ENCODE results near the gene CLDND1. TPM values are rescaled to one million over a fixed set of nuclear protein-coding genes. Genes with fewer than 3 reads are reported as not detected.

CLDND1 gene
- total RNA-seq, result 100 to 1,000 TPM; 377 to 383 TPM

DNA sequence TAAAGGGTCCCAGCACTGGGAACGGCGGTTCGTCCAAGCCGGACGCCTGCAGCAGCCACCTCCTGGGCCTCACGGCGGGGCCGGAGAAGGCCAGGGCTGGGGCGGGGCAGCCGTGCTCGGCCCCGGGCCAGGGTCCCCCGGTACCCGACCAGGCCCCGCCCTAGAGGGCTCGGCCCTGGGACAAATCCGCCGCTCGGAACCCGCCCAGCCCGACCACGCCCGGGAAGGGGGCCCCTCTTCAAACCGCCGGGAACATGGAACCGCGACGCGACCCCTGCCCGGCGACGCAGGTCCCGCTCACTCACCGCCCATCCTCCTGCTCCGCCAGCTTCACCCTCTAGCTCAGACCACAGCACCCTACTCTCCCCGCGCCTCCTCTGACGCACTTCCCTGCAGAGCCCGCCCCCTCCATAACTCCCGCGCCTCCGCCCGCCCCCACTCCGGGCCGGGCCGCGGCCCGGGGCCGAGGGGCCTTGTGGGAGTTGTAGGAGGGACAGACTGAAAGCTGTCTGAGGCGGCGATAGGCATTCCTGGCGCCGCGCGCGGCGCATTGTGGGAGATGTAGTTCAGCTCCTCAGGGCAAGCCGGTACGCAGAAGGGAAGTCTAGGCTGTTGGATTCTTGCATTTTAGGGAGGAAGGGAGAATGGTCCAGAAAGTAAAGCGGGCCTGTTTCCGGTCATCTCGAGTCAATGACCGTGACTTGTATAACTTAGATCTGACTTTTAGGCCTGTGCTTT is at the start of gene CLDND1:
CLDND1 (minus strand) TSS at position 359 of the 738 bp plus-strand sequence. CDS start 1,478 bp downstream, outside the sequence.

DNA sequence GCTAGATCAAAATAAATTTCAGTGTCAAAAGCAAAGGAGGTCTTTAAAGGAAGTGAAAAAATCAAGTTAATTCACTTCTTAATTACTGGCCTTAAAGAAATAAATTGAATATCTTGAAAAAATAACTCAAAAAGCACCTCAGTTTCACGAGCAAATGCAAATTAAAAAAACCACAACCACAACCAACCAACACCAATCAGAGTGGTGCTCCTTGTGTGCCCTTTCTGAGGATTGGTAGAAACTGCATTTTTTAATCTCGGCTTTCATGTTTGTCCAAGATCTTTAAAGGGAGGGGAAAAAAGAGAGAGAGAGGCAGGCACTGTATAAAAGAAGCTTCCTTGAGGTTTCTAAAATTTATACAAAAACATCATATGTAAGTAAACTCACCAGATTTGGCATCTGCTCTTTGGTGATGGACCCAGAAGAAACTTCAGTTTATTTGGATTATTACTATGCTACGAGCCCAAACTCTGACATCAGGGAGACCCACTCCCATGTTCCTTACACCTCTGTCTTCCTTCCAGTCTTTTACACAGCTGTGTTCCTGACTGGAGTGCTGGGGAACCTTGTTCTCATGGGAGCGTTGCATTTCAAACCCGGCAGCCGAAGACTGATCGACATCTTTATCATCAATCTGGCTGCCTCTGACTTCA is 9.0 kb upstream of the CLDND1 start, which contains the start of gene GPR15:
GPR15 (plus strand) TSS at position 357 of the 653 bp plus-strand sequence; CDS start at position 413, 56 bp downstream.

DNA sequence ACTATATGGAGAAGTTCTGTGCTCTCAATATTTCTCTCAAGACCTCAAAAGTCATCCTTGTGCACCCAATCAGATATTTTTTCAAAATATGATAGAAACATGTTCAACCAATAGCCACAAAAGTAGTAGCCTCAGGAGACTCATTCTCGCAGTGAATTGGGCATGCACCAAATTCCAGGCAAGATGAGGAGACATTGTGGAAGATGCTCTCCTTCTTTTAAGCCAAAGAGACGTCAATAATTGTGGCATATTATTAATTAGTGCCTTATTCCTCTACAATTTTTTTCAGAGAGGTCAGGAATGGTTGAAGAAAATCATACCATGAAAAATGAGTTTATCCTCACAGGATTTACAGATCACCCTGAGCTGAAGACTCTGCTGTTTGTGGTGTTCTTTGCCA is 25.3 kb downstream of the CLDND1 start, which contains the start of gene OR5K2:
OR5K2 (plus strand) TSS at position 301 of the 400 bp plus-strand sequence; CDS start at position 301, 0 bp downstream.

Other genes starting within 250 kb of the CLDND1 start
- not detected for gene OR5H2, start 240.4 kb downstream of the CLDND1 start, total RNA-seq
- not detected for gene OR5K4, start 169.0 kb downstream of the CLDND1 start, total RNA-seq
- not detected for gene OR5K3, start 132.2 kb downstream of the CLDND1 start, total RNA-seq
- not detected for gene OR5K1, start 59.7 kb downstream of the CLDND1 start, total RNA-seq
- not detected for gene OR5K2, start 25.2 kb downstream of the CLDND1 start, total RNA-seq
- 10 to 100 TPM; 14.2 to 14.9 TPM for gene GPR15, start 9.1 kb upstream of the CLDND1 start, total RNA-seq
- gene CPOX, start 70.7 kb upstream of the CLDND1 start, total RNA-seq, result 10 to 100 TPM; 60.3 to 63.1 TPM
- gene ST3GAL6, start 240.4 kb upstream of the CLDND1 start, total RNA-seq, result under 1 TPM in 1 of 2 experiments, not detected in 1; 0.10 TPM